ENCODE data around the gene SMIM28.

GRCh38 chr6:138331444-138331843, 46.3 kb upstream of the SMIM28 start:
- no peak for TF ChIP-seq CTCF (IDR thresholded peaks at IDR 0.05; ENCODE audit: low read length)
- no peak for TF ChIP-seq EZH2 (optimal IDR thresholded peaks at IDR 0.05; ENCODE audit: low read depth, low read length)

Data from MM.1S (cell line).